ENCODE measurements around the gene TMEM132A.

GRCh38 chr11:60899046-60899936 is 25.0 kb upstream of the TMEM132A start:
- TF ChIP-seq CTCF (IDR thresholded peaks at IDR 0.05) (peak; percentile 64 to 88 (median 84)), POLR2AphosphoS5 (IDR thresholded peaks at IDR 0.05; ENCODE audit: insufficient read depth in 1 of 2, low read depth in 1 of 2) (no peak)

Measured in vagina (tissue), 2 donors.